Ishikawa (cell line): ENCODE measurements around the gene GMPR.

ENCODE experiments used
- CEBPB ChIP-seq: IDR thresholded peaks from 2 replicates; pipeline ENCODE4 v1.6.1; 2012
- CREB1 ChIP-seq: IDR thresholded peaks from 2 replicates; pipeline ENCODE4 v1.6.1; 2012; ENCODE audit warnings: low read depth
- EGR1 ChIP-seq: IDR thresholded peaks from 2 replicates; pipeline ENCODE4 v1.6.1; 2012
- EP300 ChIP-seq: IDR thresholded peaks from 2 replicates; pipeline ENCODE4 v1.6.1; 2012; ENCODE audit warnings: borderline replicate concordance
- FOXM1 ChIP-seq: IDR thresholded peaks from 2 replicates; pipeline ENCODE4 v1.6.1; 2012; ENCODE audit warnings: low read depth, borderline replicate concordance
- MAX ChIP-seq: IDR thresholded peaks from 2 replicates; pipeline ENCODE4 v1.6.1; 2012
- NFIC ChIP-seq: IDR thresholded peaks from 2 replicates; pipeline ENCODE4 v1.6.1; 2012
- REST ChIP-seq: IDR thresholded peaks from 2 replicates; pipeline ENCODE4 v1.6.1; 2012; ENCODE audit warnings: low read depth, mild to moderate bottlenecking
- TAF1 ChIP-seq: IDR thresholded peaks from 2 replicates; pipeline ENCODE4 v1.6.1; 2012; ENCODE audit warnings: low read depth, mild to moderate bottlenecking
- TEAD4 ChIP-seq: IDR thresholded peaks from 2 replicates; pipeline ENCODE4 v1.6.1; 2012
- YY1 ChIP-seq: IDR thresholded peaks from 2 replicates; pipeline ENCODE4 v1.6.1; 2012; ENCODE audit warnings: low read depth
- TF ChIP-seq, protein P1 (sequence below): IDR thresholded peaks from 2 replicates; pipeline ENCODE4 v1.6.1; 2012

DNA sequence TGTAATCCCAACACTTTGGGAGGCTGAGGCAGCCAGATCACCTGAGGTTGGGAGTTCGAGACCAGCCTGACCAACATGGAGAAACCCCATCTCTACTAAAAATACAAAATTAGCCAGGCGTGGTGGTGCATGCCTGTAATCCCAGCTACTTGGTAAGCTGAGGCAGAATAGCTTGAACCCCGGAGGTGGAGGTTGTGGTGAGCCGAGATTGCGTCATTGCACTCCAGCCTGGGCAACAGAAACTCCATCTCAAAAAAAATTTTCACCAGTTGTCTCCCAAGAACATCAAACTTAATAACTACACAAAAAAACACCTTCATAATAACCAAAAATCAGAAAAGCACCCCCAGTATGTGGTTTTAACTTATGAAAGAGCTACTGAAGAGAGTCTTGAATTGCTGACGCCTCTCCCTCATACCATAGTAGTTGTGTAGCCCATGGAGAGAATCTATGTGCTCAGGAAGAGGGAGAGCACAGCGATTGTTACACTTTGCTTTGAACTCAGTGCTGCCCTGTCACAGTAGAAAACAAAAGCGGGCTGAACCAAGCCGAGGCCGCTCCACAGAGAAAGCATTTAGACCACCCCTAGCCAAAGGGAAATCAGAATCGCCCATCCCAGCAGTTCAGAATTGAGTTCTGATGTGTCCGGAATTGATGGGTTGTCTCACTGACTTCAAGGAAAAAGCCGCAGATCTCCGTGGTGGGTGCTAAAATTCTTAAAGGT lies 42.0 kb upstream of the GMPR start:
- no peak for TF ChIP-seq MAX
- no peak for TF ChIP-seq EP300
- no peak for TF ChIP-seq FOXM1
- no peak for TF ChIP-seq NFIC
- no peak for TF ChIP-seq REST
- TF ChIP-seq, protein P1, sequence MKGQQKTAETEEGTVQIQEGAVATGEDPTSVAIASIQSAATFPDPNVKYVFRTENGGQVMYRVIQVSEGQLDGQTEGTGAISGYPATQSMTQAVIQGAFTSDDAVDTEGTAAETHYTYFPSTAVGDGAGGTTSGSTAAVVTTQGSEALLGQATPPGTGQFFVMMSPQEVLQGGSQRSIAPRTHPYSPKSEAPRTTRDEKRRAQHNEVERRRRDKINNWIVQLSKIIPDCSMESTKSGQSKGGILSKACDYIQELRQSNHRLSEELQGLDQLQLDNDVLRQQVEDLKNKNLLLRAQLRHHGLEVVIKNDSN, result no peak
- no peak for TF ChIP-seq TAF1
- no peak for TF ChIP-seq CEBPB
- no peak for TF ChIP-seq TEAD4
- no peak for TF ChIP-seq CREB1
- TF ChIP-seq YY1, result no peak
- TF ChIP-seq EGR1, result no peak
